ENCODE data around the gene CISD3. TPM values are rescaled to one million over a fixed set of nuclear protein-coding genes. Genes with fewer than 3 reads are reported as not detected.
A peak's percentile ranks its signal among the peaks of the same experiment; 100 is the strongest.

Gene CISD3
- total and polyA plus RNA-seq, 2 experiments from 2014 or later: 0.94 to 8.9 TPM

DNA sequence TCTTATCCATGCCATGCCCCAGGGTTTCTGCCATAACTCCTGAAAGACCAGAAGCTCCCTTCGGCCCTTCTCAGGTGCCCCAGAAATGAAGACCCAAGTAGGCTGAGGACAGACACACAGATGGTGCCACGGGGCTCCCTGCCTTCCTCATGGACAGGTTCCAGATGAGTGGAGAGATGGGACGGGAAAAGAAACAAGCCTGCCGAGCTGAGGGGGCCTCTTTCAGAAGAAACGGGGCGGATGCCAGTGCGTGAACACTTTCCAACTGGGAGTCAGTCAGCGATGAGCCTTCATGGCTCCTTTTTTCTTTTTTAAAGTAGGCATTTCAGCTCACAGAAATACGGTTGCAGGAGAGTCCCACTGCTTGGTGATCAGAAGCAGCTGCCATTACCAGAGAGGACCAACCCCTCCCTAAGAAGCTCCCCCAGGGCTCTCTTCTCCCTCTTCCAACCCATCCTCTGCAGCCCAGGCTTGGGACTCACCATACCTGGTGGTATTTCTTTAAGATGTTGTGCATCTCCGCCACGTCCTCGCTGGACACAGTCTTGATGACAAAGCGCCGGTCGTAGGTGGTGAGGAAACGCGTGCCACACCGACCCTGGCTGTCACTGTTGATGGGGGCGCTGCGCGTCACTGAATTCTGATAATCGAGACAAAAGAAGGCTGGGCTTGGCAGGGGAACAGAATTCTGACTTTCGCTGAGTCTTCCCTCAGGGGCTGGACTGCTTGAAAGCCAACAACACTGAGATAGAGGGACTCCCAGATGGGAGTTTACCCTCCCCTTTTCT lies 50.0 kb downstream of the CISD3 start:
- H3K36me3 Mint-ChIP-seq (ENCODE audit: low read depth): peaks cover 74% of the 10 kb centered on the region
- no peak for ATAC-seq
- Histone ChIP-seq H3K36me3 (ENCODE audit: insufficient read depth) (peaks cover 42% of the 10 kb centered on the region), H3K4me2 (no peak overlapping the region), H4K20me1 (replicated peaks; ENCODE audit: insufficient read depth) (peaks cover 12% of the 10 kb centered on the region), H3K4me1 (ENCODE audit: insufficient read depth) (no peaks in the 10 kb centered on the region), H3K27me3 (ENCODE audit: insufficient read depth) (no peaks in the 10 kb centered on the region), H2AFZ (no peak overlapping the region), H3F3A (replicated peaks; ENCODE audit: low read depth) (no peaks in the 10 kb centered on the region), H3K9me2 (ENCODE audit: insufficient read depth) (no peaks in the 10 kb centered on the region), H3K79me2 (replicated peaks; ENCODE audit: insufficient read depth) (no peaks in the 10 kb centered on the region), H3K4me3 (no peak overlapping the region), H3K27ac (ENCODE audit: low read depth) (no peak overlapping the region)
- no peak overlapping the region for H3K27ac Mint-ChIP-seq
- no peak overlapping the region for H3K4me3 Mint-ChIP-seq
- H3K27me3 Mint-ChIP-seq (ENCODE audit: insufficient read depth, low read depth, poor library complexity): peaks cover 6% of the 10 kb centered on the region
- no peaks in the 10 kb centered on the region for H3K9me3 Mint-ChIP-seq
- TF ChIP-seq, protein P1, sequence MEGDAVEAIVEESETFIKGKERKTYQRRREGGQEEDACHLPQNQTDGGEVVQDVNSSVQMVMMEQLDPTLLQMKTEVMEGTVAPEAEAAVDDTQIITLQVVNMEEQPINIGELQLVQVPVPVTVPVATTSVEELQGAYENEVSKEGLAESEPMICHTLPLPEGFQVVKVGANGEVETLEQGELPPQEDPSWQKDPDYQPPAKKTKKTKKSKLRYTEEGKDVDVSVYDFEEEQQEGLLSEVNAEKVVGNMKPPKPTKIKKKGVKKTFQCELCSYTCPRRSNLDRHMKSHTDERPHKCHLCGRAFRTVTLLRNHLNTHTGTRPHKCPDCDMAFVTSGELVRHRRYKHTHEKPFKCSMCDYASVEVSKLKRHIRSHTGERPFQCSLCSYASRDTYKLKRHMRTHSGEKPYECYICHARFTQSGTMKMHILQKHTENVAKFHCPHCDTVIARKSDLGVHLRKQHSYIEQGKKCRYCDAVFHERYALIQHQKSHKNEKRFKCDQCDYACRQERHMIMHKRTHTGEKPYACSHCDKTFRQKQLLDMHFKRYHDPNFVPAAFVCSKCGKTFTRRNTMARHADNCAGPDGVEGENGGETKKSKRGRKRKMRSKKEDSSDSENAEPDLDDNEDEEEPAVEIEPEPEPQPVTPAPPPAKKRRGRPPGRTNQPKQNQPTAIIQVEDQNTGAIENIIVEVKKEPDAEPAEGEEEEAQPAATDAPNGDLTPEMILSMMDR (conservative IDR thresholded peaks at IDR 0.05; ENCODE audit: low read depth in 2 of 2): 0 out of 4 replicates have a peak, but pooled peaks of 1 of the 2 experiments have one; percentile 8
- no peak for TF ChIP-seq REST (IDR thresholded peaks at IDR 0.05; ENCODE audit: unreplicated experiment)
- DNase-seq (ENCODE audit: low spot score): no peak
- H3K4me1 Mint-ChIP-seq: no peaks in the 10 kb centered on the region

- H3K36me3 Mint-ChIP-seq (ENCODE audit: low read depth): peaks cover 67% of the 10 kb centered on the region
- peaks cover 24% of the 10 kb centered on the region for H3K36me3 ChIP-seq (ENCODE audit: insufficient read depth)
These were observed 53.1 kb downstream of the CISD3 start for GRCh38 chr17:38783227-38783626.

More at GRCh38 chr17:38783227-38783626, 53.1 kb downstream of the CISD3 start:
- peak; percentile 14 for DNase-seq (ENCODE audit: low spot score)
- H3K4me3 Mint-ChIP-seq: no peak overlapping the region
- no peaks in the 10 kb centered on the region for H3K4me1 ChIP-seq (ENCODE audit: insufficient read depth)
- H3K79me2 ChIP-seq (replicated peaks; ENCODE audit: insufficient read depth): peaks cover 7% of the 10 kb centered on the region; the same call in 1 of the 2 replicates
- peaks cover 5% of the 10 kb centered on the region for H3K27me3 Mint-ChIP-seq (ENCODE audit: insufficient read depth, low read depth, poor library complexity)
- no peak overlapping the region for H3K4me2 ChIP-seq
- H3K4me1 Mint-ChIP-seq: no peaks in the 10 kb centered on the region
- H4K20me1 ChIP-seq (replicated peaks; ENCODE audit: insufficient read depth): peaks cover 12% of the 10 kb centered on the region
- no peaks in the 10 kb centered on the region for H3K9me3 Mint-ChIP-seq
- TF ChIP-seq, protein P1 (conservative IDR thresholded peaks at IDR 0.05; ENCODE audit: low read depth in 2 of 2): peak in 1 of 2 experiments; percentile 28; a peak in 2 of 4 replicates
- TF ChIP-seq ZNF114 (CRISPR knock-in tag; IDR thresholded peaks at IDR 0.05): no peak
- no peaks in the 10 kb centered on the region for H3F3A ChIP-seq (replicated peaks; ENCODE audit: low read depth)
- no peak overlapping the region for H3K27ac ChIP-seq (ENCODE audit: low read depth)
- H3K27ac Mint-ChIP-seq: no peak overlapping the region
- no peak overlapping the region for H3K4me3 ChIP-seq
- H3K9me2 ChIP-seq (ENCODE audit: insufficient read depth): no peaks in the 10 kb centered on the region
- peak; percentile 45 for ATAC-seq
- H3K27me3 ChIP-seq (ENCODE audit: insufficient read depth): no peaks in the 10 kb centered on the region
- no peak overlapping the region for H2AFZ ChIP-seq

Small RNA genes lying within 50 kb of the gene (microRNA-seq; reads per million reads assigned to microRNA genes)
- not detected for gene MIR4726
- not detected for gene MIR4734

Small RNA genes lying within 50 kb of the gene (small RNA-seq; reads per million reads assigned to genes)
- not detected for gene MIR4726 (ENCODE audit: low replicate concordance)
- gene MIR4734 (ENCODE audit: low replicate concordance): not detected
- 0.42 reads per million, percentile 28 among the genes with 10 or more reads in this experiment for gene RNA5SP440 (ENCODE audit: low replicate concordance)
- gene RNU6-866P (ENCODE audit: low replicate concordance): not detected

Other genes with a start within 250 kb of the CISD3 start
- gene SRCIN1, start 124.4 kb upstream of the CISD3 start, total RNA-seq (2014; rRNA removed; shearing (Covaris generic)): 1.3 and 2.2 TPM in 2 replicates
- gene SRCIN1, start 124.4 kb upstream of the CISD3 start, polyA plus RNA-seq (2016; fragmentation: Nextera tagmentation; extraction: Ambion mirVana): 0.87 TPM in 2 replicates
- 1.7 and 2.4 TPM in 2 replicates for gene EPOP, start 55.4 kb upstream of the CISD3 start, total RNA-seq (2014; rRNA removed; shearing (Covaris generic))
- gene EPOP, start 55.4 kb upstream of the CISD3 start, polyA plus RNA-seq (2016; fragmentation: Nextera tagmentation; extraction: Ambion mirVana): 0.42 and 0.82 TPM in 2 replicates
- 2.8 and 3.3 TPM in 2 replicates for gene MLLT6, start 25.1 kb upstream of the CISD3 start, total RNA-seq (2014; rRNA removed; shearing (Covaris generic))
- 1.8 and 2.6 TPM in 2 replicates for gene MLLT6, start 25.1 kb upstream of the CISD3 start, polyA plus RNA-seq (2016; fragmentation: Nextera tagmentation; extraction: Ambion mirVana)
- gene PCGF2, start 18.0 kb downstream of the CISD3 start, total RNA-seq (2014; rRNA removed; shearing (Covaris generic)): 21.1 and 23.4 TPM in 2 replicates
- gene PCGF2, start 18.0 kb downstream of the CISD3 start, polyA plus RNA-seq (2016; fragmentation: Nextera tagmentation; extraction: Ambion mirVana): 51.9 and 60.9 TPM in 2 replicates
- 250 and 270 TPM in 2 replicates for gene PSMB3, start 22.4 kb downstream of the CISD3 start, total RNA-seq (2014; rRNA removed; shearing (Covaris generic))
- 523 and 558 TPM in 2 replicates for gene PSMB3, start 22.4 kb downstream of the CISD3 start, polyA plus RNA-seq (2016; fragmentation: Nextera tagmentation; extraction: Ambion mirVana)
- 36.0 and 43.4 TPM in 2 replicates for gene PIP4K2B, start 69.2 kb downstream of the CISD3 start, total RNA-seq (2014; rRNA removed; shearing (Covaris generic))
- 9.5 and 10.0 TPM in 2 replicates for gene PIP4K2B, start 69.2 kb downstream of the CISD3 start, polyA plus RNA-seq (2016; fragmentation: Nextera tagmentation; extraction: Ambion mirVana)
- gene CWC25, start 95.0 kb downstream of the CISD3 start, total RNA-seq (2014; rRNA removed; shearing (Covaris generic)): 6.4 and 11.6 TPM in 2 replicates
- 28.4 and 29.8 TPM in 2 replicates for gene CWC25, start 95.0 kb downstream of the CISD3 start, polyA plus RNA-seq (2016; fragmentation: Nextera tagmentation; extraction: Ambion mirVana)
- gene RPL23, start 123.4 kb downstream of the CISD3 start, total RNA-seq (2014; rRNA removed; shearing (Covaris generic)): 877 and 957 TPM in 2 replicates
- 4,267 and 4,484 TPM in 2 replicates for gene RPL23, start 123.4 kb downstream of the CISD3 start, polyA plus RNA-seq (2016; fragmentation: Nextera tagmentation; extraction: Ambion mirVana)
- gene LASP1, start 139.7 kb downstream of the CISD3 start, total RNA-seq (2014; rRNA removed; shearing (Covaris generic)): 139 and 173 TPM in 2 replicates
- 48.5 and 48.7 TPM in 2 replicates for gene LASP1, start 139.7 kb downstream of the CISD3 start, polyA plus RNA-seq (2016; fragmentation: Nextera tagmentation; extraction: Ambion mirVana)
- gene FBXO47, start 237.1 kb downstream of the CISD3 start, total RNA-seq (2014; rRNA removed; shearing (Covaris generic)): not detected in 2 replicates
- not detected in 2 replicates for gene FBXO47, start 237.1 kb downstream of the CISD3 start, polyA plus RNA-seq (2016; fragmentation: Nextera tagmentation; extraction: Ambion mirVana)